HG03196 (cell line): ENCODE measurements around the gene TSPAN2.
A peak's percentile ranks its signal among the peaks of the same experiment; 100 is the strongest.

Source experiments
- ATAC-seq: cut with Tn5 transposase; IDR thresholded peaks from one replicate; pipeline ENCODE4 v1.9.1; 2021; ENCODE audit not compliant: unreplicated experiment

TSPAN2 gene

GRCh38 chr1:115089420-115090185, at the start of gene TSPAN2:
TSS of gene TSPAN2 (minus strand) at chr1:115089503. CDS start at chr1:115089432, 71 bp downstream.
- ATAC-seq, result no peak

GRCh38 chr1:115138973-115139372, 49.7 kb upstream of the TSPAN2 start:
- peak; percentile 63 for ATAC-seq

DNA sequence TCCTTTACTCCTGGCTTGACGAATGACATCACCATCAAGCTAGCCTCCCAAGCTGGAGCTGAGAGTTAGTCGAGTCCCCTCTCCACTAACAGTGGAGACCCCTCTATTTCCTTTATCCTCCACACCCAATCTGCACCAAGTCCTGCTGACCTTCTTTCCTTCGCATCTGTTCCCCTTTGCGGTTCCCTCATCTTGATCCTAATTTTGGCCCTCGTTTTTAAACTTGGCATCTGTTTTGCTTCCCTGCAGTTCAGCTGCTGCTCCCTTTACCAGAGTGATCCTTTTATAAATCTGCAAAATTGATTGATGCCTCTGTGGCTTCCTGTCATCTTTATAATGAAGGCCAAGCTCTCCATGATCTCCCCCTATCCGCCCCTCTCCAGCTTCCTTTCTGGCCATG, 49.0 kb upstream of the TSPAN2 start:
- no peak for ATAC-seq

- no peak for ATAC-seq
These were observed 47.9 kb upstream of the TSPAN2 start for GRCh38 chr1:115137191-115137590.

DNA sequence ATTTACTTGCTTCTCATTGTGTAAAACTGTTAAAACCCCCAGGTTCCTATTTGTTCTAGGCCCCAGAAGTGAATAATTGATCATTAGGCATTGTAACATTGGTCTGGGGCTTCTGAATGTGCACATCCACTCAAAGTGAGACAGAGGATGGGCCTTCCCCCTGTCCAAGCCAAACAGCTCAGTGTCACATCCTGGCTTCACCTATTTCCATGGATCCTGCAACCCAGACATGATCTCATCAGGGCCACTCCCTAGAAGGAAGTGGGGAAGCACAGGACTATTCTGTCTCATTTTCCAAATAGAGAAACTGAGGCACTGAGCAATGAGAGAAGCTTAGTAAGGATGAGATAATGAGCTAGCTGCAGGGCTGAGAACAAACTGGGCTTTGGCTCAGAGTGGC, 47.4 kb upstream of the TSPAN2 start:
- no peak for ATAC-seq

DNA sequence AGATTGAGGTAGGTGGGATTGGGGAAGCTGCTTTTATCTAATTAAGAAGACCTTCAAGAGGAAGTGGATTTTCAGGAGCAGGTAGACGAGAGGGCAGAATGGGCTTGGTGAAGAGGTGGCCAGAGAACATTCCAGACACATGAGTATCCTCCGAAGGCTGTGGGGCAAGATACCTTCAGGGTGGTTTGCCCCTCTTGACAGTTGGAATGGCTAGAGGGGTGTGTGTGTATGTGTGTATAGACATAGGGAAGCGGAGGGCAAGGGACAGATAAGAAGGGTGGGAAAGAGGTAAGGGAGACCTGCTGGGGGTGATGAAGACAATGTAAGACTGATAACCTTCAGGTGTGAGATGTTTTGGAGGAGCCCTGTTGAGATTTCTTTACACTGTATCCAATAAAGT, 46.8 kb upstream of the TSPAN2 start:
- ATAC-seq, result no peak

DNA sequence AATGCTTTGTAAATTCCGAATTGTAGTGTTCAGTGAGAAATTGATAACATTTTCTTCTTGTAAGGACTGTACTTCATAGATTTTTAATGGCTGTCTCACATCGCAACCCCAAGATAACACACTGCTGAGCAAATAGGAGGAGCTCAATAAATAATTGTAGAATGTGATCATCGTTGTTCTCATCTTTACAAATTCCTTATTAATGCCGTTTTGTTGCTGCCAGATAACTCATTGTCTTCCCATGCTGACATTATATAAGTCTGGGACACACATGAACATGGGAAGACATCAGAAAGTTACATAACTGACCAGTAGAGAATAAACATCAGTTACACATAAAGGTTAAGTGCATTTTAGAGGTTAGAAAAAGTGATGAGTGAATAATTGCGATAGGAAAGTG, 46.4 kb upstream of the TSPAN2 start:
- ATAC-seq, result no peak

DNA sequence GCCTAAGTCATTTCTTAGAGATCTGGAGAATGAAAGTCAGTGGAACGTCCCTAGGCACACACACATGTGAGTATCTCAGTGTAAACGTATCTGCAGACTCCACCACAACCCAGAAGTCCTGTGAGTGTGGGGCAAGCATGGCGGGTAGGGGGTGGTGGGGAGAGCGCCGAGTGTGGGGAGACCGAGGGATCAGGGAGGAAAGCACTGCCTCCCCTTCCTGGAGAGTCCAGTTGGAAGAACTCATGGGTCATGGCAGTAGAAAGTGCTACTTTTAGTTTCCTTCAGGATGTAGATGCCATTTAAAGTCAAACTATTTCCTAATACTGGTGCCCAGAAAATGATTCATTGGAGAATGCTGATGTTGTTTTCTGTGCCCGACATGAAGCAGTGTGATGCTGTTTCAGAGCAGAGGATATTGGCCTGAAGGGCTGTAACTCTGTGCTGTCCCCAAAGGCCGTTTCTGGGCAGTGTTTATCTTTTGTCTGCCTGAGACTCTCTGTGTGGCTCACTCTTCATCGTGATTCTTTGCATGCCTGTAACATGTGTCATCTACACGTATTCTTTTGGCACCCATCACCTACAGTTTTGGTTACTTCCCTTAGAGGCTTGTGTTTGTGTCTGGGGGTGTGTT, 45.7 kb upstream of the TSPAN2 start:
- ATAC-seq, result no peak

GRCh38 chr1:115134231-115134630, 44.9 kb upstream of the TSPAN2 start:
- ATAC-seq, result no peak

DNA sequence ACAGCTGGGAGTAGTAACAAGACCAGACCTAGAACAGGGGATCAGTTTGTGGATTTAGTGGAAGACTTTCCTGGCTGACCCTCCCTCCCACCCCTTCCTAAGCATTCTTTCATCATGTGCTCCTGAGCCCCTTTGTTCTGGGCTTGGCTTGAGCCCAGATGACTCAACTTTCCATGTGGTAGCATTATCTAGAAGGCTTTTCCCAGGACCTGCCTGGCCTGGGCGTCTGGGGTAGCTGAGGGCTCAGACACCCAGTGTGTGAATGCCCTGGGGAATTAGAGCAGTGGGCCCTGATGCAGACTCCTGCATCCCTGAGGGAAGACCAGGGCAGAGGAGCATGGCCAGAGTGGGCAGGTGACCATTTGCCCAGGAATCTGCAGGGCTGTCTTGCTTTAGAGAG, 44.1 kb upstream of the TSPAN2 start:
- ATAC-seq, result no peak

GRCh38 chr1:115130786-115131185, 41.5 kb upstream of the TSPAN2 start:
- ATAC-seq, result no peak

- no peak for ATAC-seq
These were observed 39.9 kb upstream of the TSPAN2 start for GRCh38 chr1:115129071-115129640.

GRCh38 chr1:115127539-115127938, 38.2 kb upstream of the TSPAN2 start:
- no peak for ATAC-seq

GRCh38 chr1:115126516-115126915, 37.2 kb upstream of the TSPAN2 start:
- ATAC-seq, result no peak

DNA sequence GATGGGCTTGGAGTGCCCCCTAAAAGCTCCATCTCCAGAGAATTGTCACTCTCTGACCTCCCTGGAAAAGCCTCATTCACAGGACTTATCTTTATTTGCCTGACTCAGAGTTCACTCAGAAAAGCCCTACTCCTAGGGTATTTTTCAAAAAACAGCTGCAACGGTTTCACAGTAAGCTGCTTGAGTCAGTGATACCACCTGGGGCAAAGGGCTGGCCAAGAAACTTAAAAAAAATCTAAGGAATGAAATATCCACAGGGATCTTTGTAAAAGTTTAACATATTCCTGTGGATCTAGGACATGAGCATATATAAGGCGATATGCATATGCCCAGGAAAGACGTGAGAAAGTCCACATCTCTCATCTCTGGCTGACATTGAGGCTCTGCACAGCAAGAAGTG, 33.8 kb upstream of the TSPAN2 start:
- ATAC-seq, result no peak

DNA sequence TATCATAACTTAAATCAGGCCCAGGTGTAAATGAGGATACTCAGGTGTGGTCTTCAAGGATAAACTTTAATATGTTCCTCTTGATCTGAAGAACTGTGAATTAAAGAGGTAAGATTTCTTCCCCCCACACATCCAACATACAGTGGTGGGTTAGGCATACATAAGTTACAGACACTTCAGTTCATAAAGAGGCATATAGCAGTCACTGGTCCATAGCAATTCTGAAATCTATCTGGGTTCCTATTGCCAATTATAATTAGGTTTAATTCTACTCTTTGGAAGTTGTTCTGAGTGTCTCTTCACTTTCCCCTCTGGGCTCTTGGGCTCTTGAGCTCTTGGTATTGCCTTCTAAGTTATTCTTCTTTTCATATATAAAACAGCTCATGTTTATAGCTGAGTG, 32.5 kb upstream of the TSPAN2 start:
- no peak for ATAC-seq

DNA sequence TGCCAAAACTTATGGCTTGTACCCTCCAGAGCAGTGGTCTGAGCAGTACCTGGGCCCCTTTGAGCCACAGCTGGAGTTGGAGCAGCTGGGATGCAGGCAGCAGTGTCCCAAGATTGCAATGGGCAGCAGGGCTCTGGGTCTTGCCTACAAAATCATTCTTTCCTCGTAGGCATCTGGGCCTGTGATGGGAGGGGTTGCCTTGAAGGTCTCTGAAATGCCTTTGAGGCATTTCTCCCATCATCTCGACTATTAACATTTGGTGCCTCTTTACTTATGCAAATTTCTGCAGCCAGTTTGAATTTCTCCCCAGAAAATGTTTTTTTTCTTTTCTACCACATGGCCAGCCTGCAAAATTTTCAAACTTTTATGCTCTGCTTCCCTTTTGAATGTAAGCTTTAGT, 31.0 kb upstream of the TSPAN2 start:
- no peak for ATAC-seq

DNA sequence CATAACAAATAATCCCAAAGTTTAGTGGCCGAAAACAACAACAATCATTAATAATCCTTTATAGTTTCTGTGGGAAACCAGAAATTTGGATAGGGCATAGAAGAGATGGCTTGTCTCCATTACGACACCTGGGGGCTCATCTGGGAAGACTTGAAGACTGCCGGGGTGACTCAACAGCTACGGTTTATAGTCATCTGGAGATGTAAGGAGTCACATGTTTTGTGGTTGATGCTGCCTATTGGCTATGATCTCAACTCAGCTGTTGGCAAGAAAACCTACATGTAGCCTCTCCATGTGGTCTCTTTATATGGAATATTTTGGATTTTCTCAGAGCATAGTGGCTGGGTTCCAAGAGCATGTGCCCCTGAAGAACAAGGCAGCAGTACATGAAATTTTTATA, 29.3 kb upstream of the TSPAN2 start:
- ATAC-seq, result no peak

- ATAC-seq, result no peak
These were observed 28.8 kb upstream of the TSPAN2 start for GRCh38 chr1:115118086-115118485.

DNA sequence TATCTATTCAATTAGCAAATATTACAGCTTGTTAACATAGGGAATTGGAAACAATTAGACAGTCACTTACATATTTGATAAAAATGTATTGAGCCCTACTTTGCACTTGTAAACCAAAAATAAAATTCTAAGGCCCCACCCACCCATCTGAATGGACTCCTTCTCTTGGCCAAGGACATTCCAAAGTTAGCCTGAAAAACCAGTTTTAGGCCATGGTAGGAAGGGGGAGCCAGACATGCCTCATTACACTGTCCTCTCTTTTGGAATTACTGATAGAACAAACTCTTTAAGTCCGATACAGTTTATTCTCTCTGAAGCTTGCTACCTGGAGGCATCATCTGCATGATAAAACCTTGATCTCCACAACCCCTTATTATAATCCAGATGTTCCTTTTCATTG, 28.0 kb upstream of the TSPAN2 start:
- ATAC-seq, result no peak

DNA sequence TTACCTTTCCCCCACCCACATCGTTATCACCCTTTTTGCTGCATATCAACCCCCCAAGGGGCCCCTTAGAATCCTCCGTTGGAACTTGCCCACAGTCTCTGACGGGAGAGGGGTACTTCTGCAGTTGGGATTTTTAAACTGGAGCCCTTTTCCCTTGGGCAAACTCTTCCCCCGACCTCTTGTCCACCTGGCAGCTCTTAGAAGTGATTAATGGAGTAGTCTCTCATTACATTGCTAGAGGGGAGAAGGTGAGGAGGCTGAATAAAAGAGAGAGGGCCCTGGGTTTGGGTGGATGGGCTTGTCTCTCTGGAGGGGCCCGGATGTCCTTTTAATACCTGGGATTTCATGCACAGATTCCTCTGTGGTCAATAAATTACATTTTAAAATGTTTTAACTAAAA, 27.2 kb upstream of the TSPAN2 start:
- ATAC-seq, result no peak

GRCh38 chr1:115115521-115116161, 26.3 kb upstream of the TSPAN2 start:
- ATAC-seq, result no peak
